Measurements from ENCODE around the gene ZC3H10. TPM values are rescaled to one million over a fixed set of nuclear protein-coding genes. Genes with fewer than 3 reads are reported as not detected.
"Not testable (repeated sequence)": the region's sequence is repeated elsewhere in the genome, so short reads cannot be mapped to it uniquely, and the experiment has no call there.

The ZC3H10 gene
- total RNA-seq, 6 donors from 2014 or later: 2.1 to 22.0 (median 6.4) TPM

DNA sequence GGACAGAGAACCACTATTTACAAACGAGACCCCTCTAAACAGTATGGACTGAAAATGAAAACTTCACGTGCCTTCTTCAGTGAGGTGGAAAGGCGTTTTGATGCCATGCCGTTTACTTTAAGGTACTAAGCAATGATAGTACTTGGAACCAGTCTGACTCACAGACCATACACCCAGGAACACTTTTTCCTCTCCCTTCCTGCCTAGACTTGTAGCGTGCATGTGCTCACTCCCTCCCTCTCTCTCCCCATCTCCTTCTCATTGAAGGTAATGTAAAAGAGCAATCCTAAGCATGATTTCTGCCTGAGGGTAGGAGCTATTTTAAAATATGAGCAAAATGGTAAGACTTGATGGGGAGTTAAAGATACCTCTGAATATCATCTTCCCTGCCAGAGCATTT, 7.5 kb upstream of the ZC3H10 start:
- H3K9me3 ChIP-seq: no peaks in the 10 kb centered on the region
- H3K4me1 ChIP-seq: peaks cover 9 to 17% (median 10%) of the 10 kb centered on the region in 4 donors
- 90% methylated on average over 5 of the region's 5 CpGs for WGBS, 2 donors
- H3K4me3 ChIP-seq: no peak overlapping the region
- no peak overlapping the region for H3K27ac ChIP-seq
- TF ChIP-seq, protein P1, sequence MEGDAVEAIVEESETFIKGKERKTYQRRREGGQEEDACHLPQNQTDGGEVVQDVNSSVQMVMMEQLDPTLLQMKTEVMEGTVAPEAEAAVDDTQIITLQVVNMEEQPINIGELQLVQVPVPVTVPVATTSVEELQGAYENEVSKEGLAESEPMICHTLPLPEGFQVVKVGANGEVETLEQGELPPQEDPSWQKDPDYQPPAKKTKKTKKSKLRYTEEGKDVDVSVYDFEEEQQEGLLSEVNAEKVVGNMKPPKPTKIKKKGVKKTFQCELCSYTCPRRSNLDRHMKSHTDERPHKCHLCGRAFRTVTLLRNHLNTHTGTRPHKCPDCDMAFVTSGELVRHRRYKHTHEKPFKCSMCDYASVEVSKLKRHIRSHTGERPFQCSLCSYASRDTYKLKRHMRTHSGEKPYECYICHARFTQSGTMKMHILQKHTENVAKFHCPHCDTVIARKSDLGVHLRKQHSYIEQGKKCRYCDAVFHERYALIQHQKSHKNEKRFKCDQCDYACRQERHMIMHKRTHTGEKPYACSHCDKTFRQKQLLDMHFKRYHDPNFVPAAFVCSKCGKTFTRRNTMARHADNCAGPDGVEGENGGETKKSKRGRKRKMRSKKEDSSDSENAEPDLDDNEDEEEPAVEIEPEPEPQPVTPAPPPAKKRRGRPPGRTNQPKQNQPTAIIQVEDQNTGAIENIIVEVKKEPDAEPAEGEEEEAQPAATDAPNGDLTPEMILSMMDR (IDR thresholded peaks at IDR 0.05): no peak
- TF ChIP-seq EP300 (IDR thresholded peaks at IDR 0.05): no peak
- TF ChIP-seq POLR2A (IDR thresholded peaks at IDR 0.05): no peak
- no peak for TF ChIP-seq POLR2AphosphoS5 (IDR thresholded peaks at IDR 0.05)
- H3K27me3 ChIP-seq: no peaks in the 10 kb centered on the region
- H3K36me3 ChIP-seq: peaks cover 43 to 76% (median 62%) of the 10 kb centered on the region in 4 donors
- DNase-seq (no peak), ATAC-seq (ENCODE audit: low FRiP score in 2 of 2) (no peak)

DNA sequence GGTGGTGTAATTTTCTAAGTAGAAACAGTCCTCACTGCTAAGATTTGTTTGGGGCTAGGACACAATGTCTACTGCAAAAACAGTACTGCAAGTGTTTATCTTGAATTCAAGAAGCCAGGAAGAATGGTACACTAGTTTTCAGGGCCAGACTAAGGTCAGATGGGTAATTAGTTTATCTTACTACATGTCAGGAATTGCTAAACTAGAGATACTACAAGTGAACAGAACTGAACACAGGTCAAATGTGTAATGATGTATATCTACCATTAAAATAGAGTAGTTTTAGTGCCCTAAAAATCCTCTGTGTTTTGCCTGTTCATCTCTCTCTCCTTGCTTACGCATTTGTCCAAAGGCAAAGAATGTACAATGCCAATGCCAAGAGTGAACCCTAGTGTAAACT, 4.0 kb upstream of the ZC3H10 start:
- peaks cover 5 to 17% (median 15%) of the 10 kb centered on the region in 4 donors for H3K4me1 ChIP-seq
- H3K9me3 ChIP-seq: no peaks in the 10 kb centered on the region
- TF ChIP-seq, protein P1 (IDR thresholded peaks at IDR 0.05): no peak
- TF ChIP-seq EP300 (IDR thresholded peaks at IDR 0.05): no peak
- TF ChIP-seq POLR2A (IDR thresholded peaks at IDR 0.05): no peak
- no peak for TF ChIP-seq POLR2AphosphoS5 (IDR thresholded peaks at IDR 0.05)
- no peak overlapping the region for H3K27ac ChIP-seq
- ATAC-seq (ENCODE audit: low FRiP score in 2 of 2) (no peak), DNase-seq (no peak)
- WGBS, 2 donors: 96% methylated on average over 1 of the region's 1 CpG
- H3K4me3 ChIP-seq: no peak overlapping the region
- peaks cover 26 to 52% (median 41%) of the 10 kb centered on the region in 4 donors for H3K36me3 ChIP-seq
- no peaks in the 10 kb centered on the region for H3K27me3 ChIP-seq

DNA sequence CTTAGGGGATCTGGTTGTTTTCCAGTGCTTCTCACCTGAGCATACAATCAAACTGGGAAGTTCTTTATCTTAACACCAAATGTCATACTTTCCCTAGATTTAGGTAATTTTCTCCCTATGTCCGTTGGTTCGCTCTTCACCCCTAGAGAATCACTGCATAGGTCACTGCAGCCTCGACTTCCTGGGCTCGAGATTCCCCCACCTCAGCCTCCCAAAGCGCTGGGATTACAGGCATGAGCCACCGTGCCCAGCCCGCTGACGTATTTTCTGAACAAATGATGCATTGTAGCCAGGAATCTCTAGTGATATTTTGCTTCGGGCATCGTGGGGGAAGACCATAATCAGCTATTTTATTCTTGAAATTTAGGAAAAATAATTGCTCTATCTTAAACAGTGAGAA, 2.7 kb upstream of the ZC3H10 start:
- Histone ChIP-seq H3K4me3 (peak overlapping the region in 3 of 4 donors; percentile 68 to 86 (median 75)), H3K36me3 (peaks cover 16 to 44% (median 30%) of the 10 kb centered on the region in 4 donors), H3K4me1 (peaks cover 16 to 30% (median 27%) of the 10 kb centered on the region in 4 donors), H3K9me3 (no peaks in the 10 kb centered on the region), H3K27me3 (no peaks in the 10 kb centered on the region), H3K27ac (peak overlapping the region; percentile 94 to 97 (median 96))
- no peak for ATAC-seq (ENCODE audit: low FRiP score in 2 of 2)
- no peak for DNase-seq
- 54 to 59% methylated on average over 10 of the region's 10 CpGs for WGBS, 2 donors
- TF ChIP-seq, protein P1 (IDR thresholded peaks at IDR 0.05): no peak
- TF ChIP-seq POLR2AphosphoS5 (IDR thresholded peaks at IDR 0.05) (no peak), EP300 (IDR thresholded peaks at IDR 0.05) (no peak), POLR2A (IDR thresholded peaks at IDR 0.05) (no peak)

DNA sequence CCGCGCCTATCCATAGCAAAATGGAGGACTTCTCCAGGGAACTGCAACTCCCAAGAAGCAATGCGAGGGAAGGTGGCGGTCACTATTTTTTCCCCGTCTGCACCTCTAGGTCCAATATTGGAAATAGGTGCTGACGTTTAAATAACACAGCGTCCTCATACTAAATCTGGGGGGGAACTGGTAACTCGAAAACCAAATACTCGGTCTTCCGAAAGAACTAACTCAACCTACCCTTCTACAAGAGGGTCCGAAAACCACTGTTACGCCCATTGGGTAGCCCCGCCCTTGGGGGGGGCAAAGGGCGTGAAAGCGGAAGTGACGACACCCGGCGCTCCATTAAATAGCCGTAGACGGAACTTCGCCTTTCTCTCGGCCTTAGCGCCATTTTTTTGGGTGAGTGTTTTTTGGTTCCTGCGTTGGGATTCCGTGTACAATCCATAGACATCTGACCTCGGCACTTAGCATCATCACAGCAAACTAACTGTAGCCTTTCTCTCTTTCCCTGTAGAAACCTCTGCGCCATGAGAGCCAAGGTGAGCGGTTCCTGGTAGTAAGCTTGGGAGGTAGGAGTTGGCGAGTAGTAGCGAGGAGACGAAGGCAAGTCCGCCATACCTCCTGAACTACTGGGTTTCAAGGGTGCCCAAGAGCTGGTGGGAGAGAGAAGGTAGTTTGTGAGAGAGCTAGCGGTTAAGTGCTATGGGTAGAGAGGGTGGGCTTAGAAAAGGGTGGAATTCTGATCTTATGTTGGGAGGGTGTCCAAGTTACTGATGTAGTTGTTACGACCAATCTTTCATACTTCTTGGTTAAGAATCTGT, 1.6 kb upstream of the ZC3H10 start, which contains the start of gene RPL41:
Gene RPL41, plus strand, starts transcription at position 367 of the 815 bp plus-strand sequence.
- 0 to 1% methylated on average over 28 to 34 of the region's 34 CpGs for WGBS, 2 donors
- Histone ChIP-seq H3K4me3 (peak within 1 kb of the TSS; percentile 68 to 86 (median 74)), H3K4me1 (peaks cover 16 to 33% (median 29%) of the 10 kb centered on the region in 4 donors), H3K27ac (peak within 1 kb of the TSS; percentile 94 to 97 (median 96)), H3K36me3 (peaks cover 11 to 44% (median 29%) of the 10 kb centered on the region in 4 donors), H3K27me3 (no peaks in the 10 kb centered on the region), H3K9me3 (no peaks in the 10 kb centered on the region)
- peak; percentile 88 for ATAC-seq (ENCODE audit: low FRiP score in 2 of 2)
- DNase-seq: peak; percentile 92 to 96
- TF ChIP-seq POLR2AphosphoS5 (IDR thresholded peaks at IDR 0.05) (peak; percentile 99), EP300 (IDR thresholded peaks at IDR 0.05) (peak in 1 of 4 donors; percentile 73), POLR2A (IDR thresholded peaks at IDR 0.05) (peak; percentile 91 to 98 (median 94))
- TF ChIP-seq, protein P1 (IDR thresholded peaks at IDR 0.05): no peak

DNA sequence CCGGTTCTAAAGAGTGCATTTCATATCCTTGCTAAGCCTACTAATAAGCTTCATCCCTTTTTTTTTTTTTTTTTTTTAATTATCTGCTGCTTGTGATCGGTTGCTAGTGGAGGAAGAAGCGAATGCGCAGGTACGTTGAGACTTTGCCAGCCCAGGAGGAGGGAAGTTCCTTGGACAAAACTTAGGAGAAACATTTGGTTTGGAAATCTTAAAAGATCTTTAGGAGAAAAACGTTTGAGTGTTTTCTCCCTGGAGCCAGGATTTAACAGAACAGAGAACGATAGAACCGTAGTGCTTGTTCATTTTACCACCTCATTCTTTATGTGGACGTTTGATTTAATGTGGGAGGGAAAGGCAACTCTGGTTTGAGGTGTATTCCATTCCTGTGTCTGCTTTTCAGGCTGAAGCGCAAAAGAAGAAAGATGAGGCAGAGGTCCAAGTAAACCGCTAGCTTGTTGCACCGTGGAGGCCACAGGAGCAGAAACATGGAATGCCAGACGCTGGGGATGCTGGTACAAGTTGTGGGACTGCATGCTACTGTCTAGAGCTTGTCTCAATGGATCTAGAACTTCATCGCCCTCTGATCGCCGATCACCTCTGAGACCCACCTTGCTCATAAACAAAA, 872 bp upstream of the ZC3H10 start:
- peaks cover 9 to 44% (median 25%) of the 10 kb centered on the region in 4 donors for H3K36me3 ChIP-seq
- 3 to 4% methylated on average over 16 of the region's 16 CpGs for WGBS, 2 donors
- DNase-seq: not testable (repeated sequence)

More for the DNA sequence above, 872 bp upstream of the ZC3H10 start:
- ATAC-seq (ENCODE audit: low FRiP score in 2 of 2); H3K27me3 ChIP-seq; H3K9me3 ChIP-seq: not testable (repeated sequence)
- Histone ChIP-seq H3K27ac (peak overlapping the region; percentile 94 to 97 (median 96)), H3K4me1 (peaks cover 16 to 33% (median 29%) of the 10 kb centered on the region in 4 donors), H3K4me3 (peak overlapping the region; percentile 68 to 86 (median 74))

Measured in upper lobe of left lung (tissue), 6 donors.